Natural killer cell treated with Interleukin-12 subunit alpha and Interleukin-12 subunit beta and Interleukin-15 and Interleukin-18, amount 100 ng/mL, for 72 hours (primary cell): ENCODE data around the gene FAM169A. TPM values are rescaled to one million over a fixed set of nuclear protein-coding genes. Genes with fewer than 3 reads are reported as not detected.

Experiments
- ATAC-seq, 2 donors: fragments of 150-1000 bp; cut with Tn5 transposase in 1 of 2; sonication (Bioruptor Pico), chemical (Tn5 transposase) in 1 of 2; 2 replicates each; pipeline ENCODE4 v1.10.0; 2021
- DNase-seq: peaks from one replicate; pipeline ENCODE4 v3.0.0; 2022; ENCODE audit warnings: low spot score
- H3K27ac Mint-ChIP-seq, 2 donors: 1 replicate in 1 of 2; 2 replicates in 1 of 2; pipeline ENCODE4 v1.8.0; 2022; ENCODE audit warnings: mixed read lengths in 2 of 2, mild to moderate bottlenecking in 1 of 2, moderate library complexity in 1 of 2
- H3K27me3 Mint-ChIP-seq, 2 donors: 1 replicate in 1 of 2; 2 replicates in 1 of 2; pipeline ENCODE4 v1.8.0; 2022; ENCODE audit warnings: mixed read lengths in 2 of 2
- H3K36me3 Mint-ChIP-seq: one replicate; pipeline ENCODE4 v1.8.0; 2022; ENCODE audit warnings: mixed read lengths
- H3K4me1 Mint-ChIP-seq, 2 donors: 1 replicate in 1 of 2; 2 replicates in 1 of 2; pipeline ENCODE4 v1.8.0; 2022; ENCODE audit warnings: low read depth in 2 of 2, mixed read lengths in 2 of 2, mild to moderate bottlenecking in 1 of 2
- H3K4me3 Mint-ChIP-seq: one replicate; pipeline ENCODE4 v1.8.0; 2022; ENCODE audit warnings: mixed read lengths
- H3K9me3 Mint-ChIP-seq: 2 replicates; pipeline ENCODE4 v1.8.0; 2022; ENCODE audit warnings: mixed read lengths
- total RNA-seq, 2 donors: library from RNA; stranded (reverse); gene quantifications; one replicate each; pipeline ENCODE4 v1.2.3, GENCODE V29; 2022

Gene FAM169A
- total RNA-seq, 2 donors from 2014 or later: 7.9 to 13.4 TPM

DNA sequence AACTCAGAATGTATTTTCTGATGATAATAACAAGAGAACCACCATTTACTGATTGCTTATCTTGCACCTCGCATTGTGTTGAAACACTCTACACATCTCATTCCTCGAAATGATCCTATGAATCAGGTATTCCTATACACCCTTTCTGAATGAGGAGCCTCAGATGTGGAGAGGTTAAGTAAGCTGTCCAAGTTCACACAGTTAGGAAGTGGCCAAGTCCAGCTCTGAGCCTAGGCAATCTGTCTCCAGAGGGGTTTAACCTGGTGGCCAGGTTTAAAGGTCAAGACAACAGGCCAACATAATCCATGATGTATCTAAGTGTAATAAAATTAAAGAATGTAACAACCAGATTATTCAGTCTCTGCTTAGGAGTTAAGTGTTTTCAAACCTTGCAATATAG lies 12.9 kb downstream of the FAM169A start:
- H3K9me3 Mint-ChIP-seq: peaks cover 4% of the 10 kb centered on the region
- no peaks in the 10 kb centered on the region for H3K27me3 Mint-ChIP-seq
- ATAC-seq (no peak), DNase-seq (no peak)
- H3K4me3 Mint-ChIP-seq: no peak overlapping the region
- peak overlapping the region in 1 of 2 donors; percentile 94 for H3K27ac Mint-ChIP-seq
- peaks cover 9% of the 10 kb centered on the region for H3K36me3 Mint-ChIP-seq
- peaks cover 33 to 35% of the 10 kb centered on the region in 2 donors for H3K4me1 Mint-ChIP-seq

DNA sequence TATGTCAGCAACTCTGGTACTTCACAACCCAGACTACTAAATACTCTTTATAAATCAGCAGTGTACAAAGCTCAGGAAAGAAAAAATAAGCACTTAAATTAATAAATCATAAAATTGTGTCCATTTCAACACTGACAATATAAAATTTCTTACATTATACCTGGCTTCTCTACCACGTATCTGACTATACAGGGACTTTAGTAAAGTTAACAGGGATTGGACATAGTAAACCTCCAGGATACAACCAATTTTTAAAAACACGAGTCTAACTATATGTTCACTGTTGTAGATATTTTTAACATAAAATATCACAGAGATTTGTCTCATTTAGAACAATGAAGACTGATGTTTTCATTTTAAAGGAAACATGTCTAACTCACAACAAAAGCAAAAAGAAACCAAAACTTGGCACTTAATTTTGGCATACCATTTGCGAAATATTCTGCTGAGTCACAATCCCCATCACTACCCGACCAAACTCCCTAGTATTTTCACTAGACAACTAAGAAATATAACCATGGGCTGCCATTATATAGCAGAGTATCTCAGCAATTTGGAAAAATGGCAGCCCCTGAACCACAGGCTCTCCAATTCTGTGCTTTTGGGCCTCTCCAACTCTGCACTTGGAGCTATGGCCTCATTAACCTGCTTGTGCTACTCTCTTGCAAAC lies 14.4 kb downstream of the FAM169A start:
- Mint-ChIP-seq H3K27ac (peak overlapping the region; percentile 90 to 94), H3K9me3 (peaks cover 4% of the 10 kb centered on the region), H3K36me3 (peaks cover 9% of the 10 kb centered on the region), H3K4me3 (peak overlapping the region; percentile 75), H3K27me3 (no peaks in the 10 kb centered on the region), H3K4me1 (peaks cover 33 to 42% of the 10 kb centered on the region in 2 donors)
- ATAC-seq: peak; percentile 77 to 81
- no peak for DNase-seq

DNA sequence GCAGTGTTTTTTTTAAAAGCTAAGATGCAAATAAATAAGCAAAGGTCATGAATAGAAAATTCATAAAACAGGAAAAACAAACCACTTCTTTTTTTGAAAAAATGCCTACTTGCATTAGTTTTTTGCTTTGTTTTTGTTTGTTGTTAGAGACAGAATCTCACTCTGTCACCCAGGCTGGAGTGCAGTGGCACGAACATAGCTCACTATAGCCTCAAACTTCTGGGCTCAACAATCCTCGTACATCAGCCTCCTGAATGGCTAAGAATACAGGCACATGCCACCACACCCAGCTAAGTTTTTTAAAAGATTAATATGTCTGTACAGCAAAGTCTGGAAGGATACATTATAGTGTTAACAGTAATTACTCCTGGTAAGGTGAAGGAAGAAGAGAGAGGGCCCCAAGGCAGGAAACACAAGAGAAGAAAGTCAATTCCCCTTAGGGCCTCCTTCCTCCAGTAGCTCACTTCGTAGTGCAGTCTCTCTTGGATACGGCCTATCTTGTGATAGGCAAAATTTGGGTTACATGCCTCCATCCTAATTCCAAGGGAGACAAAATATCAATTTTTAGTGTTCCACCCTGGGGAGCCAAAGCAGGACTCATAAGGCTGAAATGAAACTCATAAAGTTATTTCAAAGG lies 15.3 kb downstream of the FAM169A start:
- ATAC-seq: peak in 1 of 2 donors; percentile 44
- Mint-ChIP-seq H3K27ac (peak overlapping the region; percentile 90 to 94), H3K4me3 (peak overlapping the region; percentile 75)

DNA sequence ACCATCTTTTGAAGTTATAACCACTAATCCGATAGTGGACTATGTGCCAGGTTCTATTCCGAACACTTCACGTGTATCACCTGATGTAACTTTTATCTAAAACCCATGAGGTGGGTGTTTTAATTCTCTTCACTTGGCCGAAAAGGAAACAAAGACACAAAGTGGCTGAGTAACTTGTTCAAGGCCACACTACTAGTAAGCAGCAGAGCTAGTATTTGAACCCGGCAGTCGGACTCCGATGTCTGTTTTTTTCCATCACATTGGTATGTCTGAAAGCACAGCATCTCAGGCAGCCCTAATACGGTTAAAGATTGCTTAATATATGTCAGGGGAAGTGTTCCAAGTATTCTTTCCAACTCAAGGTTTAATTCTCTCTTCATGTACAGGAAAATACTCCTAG lies 16.2 kb downstream of the FAM169A start:
- H3K4me1 Mint-ChIP-seq: peaks cover 27 to 37% of the 10 kb centered on the region in 2 donors
- H3K27me3 Mint-ChIP-seq: no peaks in the 10 kb centered on the region
- no peaks in the 10 kb centered on the region for H3K9me3 Mint-ChIP-seq
- ATAC-seq (no peak), DNase-seq (no peak)
- no peak overlapping the region for H3K4me3 Mint-ChIP-seq
- H3K27ac Mint-ChIP-seq: peak overlapping the region in 1 of 2 donors; percentile 90
- H3K36me3 Mint-ChIP-seq: no peaks in the 10 kb centered on the region

More for the DNA sequence above, 15.3 kb downstream of the FAM169A start:
- Mint-ChIP-seq H3K27me3 (no peaks in the 10 kb centered on the region), H3K9me3 (peaks cover 3% of the 10 kb centered on the region), H3K36me3 (peaks cover 6% of the 10 kb centered on the region), H3K4me1 (peaks cover 34 to 43% of the 10 kb centered on the region in 2 donors)
- no peak for DNase-seq

DNA sequence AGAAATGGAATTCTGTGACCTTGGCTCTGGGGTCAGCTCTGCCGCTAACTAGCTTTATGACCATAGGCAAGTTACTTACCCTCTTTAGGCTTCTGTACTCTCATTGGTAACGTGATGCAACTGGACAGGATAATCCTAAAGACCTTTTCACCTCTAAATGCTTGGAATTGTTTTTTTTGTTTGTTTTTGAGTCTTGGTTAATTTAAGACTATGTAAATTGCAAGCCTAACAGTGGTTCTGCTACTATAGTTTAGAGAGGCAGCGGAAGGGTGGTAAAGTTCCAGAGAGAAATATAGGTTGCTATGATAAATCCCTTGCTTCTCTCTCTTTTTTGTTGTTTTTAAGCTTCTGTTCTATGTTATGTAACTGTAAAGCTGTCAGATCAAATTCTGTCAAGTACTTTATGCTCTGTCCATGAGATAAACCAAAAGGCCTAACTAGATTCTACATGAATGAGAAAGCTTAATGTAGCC lies 17.6 kb downstream of the FAM169A start:
- no peak for ATAC-seq
- DNase-seq: no peak
- no peaks in the 10 kb centered on the region for H3K27me3 Mint-ChIP-seq
- no peak overlapping the region for H3K27ac Mint-ChIP-seq
- H3K36me3 Mint-ChIP-seq: no peaks in the 10 kb centered on the region
- H3K9me3 Mint-ChIP-seq: no peaks in the 10 kb centered on the region
- peaks cover 25 to 42% of the 10 kb centered on the region in 2 donors for H3K4me1 Mint-ChIP-seq
- no peak overlapping the region for H3K4me3 Mint-ChIP-seq

DNA sequence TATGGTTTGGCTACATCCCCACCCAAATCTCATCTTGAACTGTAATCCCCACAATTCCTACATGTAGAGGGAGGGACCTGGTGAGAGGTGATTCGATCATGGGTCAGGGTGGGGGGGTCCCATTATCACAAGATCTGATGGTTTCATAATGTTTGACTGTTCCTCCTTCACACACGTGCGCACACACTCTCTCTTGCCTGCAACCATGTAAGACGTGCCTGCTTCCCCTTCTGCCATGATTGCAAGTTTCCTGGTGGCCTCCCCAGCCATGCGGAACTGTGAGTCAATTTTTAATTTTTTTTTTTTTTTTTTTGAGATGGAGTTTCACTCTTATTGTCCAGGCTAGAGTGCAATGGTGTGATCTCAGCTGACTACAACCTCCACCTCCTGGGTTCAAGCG lies 27.0 kb downstream of the FAM169A start:
- Mint-ChIP-seq H3K27ac (no peak overlapping the region), H3K9me3 (no peaks in the 10 kb centered on the region), H3K4me3 (no peak overlapping the region), H3K27me3 (no peaks in the 10 kb centered on the region), H3K36me3 (no peaks in the 10 kb centered on the region), H3K4me1 (peaks cover 12 to 13% of the 10 kb centered on the region in 2 donors)
- ATAC-seq: no peak
- DNase-seq: no peak

DNA sequence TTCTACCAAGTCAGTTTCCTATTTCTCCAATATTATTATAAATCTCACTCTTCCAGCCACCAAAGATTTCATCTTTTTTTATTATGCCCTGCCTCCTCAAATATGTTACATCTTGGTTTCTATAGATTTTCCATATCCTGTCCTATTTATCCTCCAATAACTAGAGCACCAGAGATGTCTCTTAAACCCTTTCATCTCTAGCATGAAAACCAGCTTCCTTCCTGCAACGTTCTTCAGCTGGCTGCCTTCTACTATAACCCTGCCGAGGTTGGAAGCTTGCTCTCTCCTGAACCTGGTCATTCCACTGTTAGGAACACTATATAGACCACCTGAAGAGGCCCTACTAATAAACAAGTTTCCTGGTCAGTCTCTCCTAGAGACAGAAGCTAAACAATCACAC lies 27.9 kb downstream of the FAM169A start:
- peaks cover 5 to 7% of the 10 kb centered on the region in 2 donors for H3K4me1 Mint-ChIP-seq
- H3K36me3 Mint-ChIP-seq: no peaks in the 10 kb centered on the region
- H3K27me3 Mint-ChIP-seq: no peaks in the 10 kb centered on the region
- ATAC-seq: no peak
- H3K9me3 Mint-ChIP-seq: no peaks in the 10 kb centered on the region
- no peak overlapping the region for H3K27ac Mint-ChIP-seq
- no peak for DNase-seq
- H3K4me3 Mint-ChIP-seq: no peak overlapping the region

DNA sequence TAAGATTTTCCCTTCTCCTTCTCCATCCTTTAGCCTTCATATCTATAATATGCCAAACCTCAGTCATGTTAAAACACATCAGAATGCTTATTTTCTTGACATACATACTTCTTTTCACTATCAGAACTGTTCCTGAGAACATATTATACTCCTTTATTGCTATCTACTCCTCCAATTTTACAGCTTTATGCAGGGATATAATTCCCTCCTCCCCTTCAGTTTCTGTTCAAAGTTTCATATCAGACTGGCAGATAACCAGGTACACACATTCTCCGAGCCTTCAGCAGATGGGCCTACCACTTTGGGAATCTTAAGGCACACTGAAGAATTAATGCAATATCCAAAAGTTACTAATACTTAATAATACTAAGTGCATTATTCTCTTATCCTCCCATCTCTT lies 29.1 kb downstream of the FAM169A start:
- Mint-ChIP-seq H3K4me3 (no peak overlapping the region), H3K4me1 (peaks cover 0 to 3% of the 10 kb centered on the region in 2 donors), H3K27ac (no peak overlapping the region), H3K9me3 (no peaks in the 10 kb centered on the region), H3K27me3 (no peaks in the 10 kb centered on the region), H3K36me3 (no peaks in the 10 kb centered on the region)
- no peak for ATAC-seq
- no peak for DNase-seq

DNA sequence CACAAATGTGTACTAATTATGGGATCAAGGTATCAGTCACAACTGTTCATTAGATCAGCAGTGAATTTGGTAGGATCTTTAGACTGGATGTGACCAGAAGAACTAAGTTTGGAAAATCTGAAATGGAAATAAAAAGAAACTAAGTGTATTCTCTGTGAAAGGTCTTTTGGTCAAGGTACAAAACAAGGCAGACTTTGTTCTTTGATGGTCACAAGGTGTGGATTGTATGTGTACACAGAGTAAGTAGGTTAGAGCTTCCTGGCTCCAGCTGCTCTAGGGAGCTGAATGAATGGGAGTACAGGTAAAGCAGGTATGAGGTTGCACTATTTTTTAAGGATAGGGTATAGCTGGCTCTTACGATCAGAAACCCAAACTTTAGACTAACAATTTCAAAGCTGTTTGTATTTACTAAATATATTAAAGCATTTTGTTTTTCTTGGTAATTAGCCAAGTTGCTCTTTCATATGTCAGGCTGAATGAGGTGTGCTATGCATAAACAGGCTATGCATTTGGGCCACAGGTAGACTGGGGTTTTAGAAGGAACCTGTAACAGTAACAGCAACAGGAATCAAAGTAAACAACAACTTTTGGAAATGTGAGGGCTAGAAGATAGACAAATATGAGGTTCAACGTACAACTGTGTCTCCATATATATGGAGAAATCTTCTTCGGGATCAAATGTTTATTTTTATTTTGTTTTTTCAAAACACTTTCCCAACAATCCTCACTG lies 32.5 kb downstream of the FAM169A start:
- DNase-seq (no peak), ATAC-seq (no peak)
- Mint-ChIP-seq H3K27ac (no peak overlapping the region), H3K4me3 (no peak overlapping the region), H3K36me3 (no peaks in the 10 kb centered on the region), H3K4me1 (peaks cover 6 to 7% of the 10 kb centered on the region in 2 donors), H3K9me3 (no peaks in the 10 kb centered on the region), H3K27me3 (no peaks in the 10 kb centered on the region)

DNA sequence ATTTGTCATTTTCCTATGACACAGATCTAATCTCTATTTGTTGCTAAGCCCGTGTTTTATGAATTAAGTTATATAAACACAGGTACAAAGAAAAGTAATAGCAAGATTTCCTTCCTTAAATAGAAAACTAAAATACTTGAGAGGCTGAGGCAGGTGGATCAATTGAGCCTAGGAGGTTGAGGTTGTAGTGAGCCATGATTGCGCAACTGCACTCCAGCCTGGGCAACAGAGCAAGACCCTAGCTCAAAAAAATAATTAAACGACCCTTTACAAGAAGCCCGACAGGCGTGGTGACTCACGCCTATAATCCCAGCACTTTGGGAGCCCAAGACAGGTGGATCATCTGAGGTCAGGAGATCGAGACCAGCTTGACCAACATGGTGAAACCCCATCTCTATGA lies 36.8 kb downstream of the FAM169A start:
- H3K4me3 Mint-ChIP-seq: no peak overlapping the region

DNA sequence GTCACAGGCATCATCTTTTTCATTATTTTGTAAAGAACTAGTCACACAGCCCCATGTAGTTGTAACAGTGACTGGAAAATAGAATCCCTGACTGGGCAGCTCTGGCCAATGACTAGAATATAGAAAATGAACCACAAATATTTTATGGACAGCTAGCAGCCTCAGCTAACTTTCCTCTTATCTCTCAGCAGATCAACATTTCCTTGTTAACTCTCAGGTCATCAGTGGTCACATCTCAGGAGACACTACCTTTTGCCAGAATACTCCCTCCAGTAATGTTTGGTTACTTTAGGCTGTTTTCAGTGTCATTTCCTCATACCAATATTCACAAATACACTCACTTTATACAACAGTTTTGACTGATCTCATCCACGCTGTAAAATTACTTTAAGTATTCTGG lies 43.9 kb downstream of the FAM169A start:
- Mint-ChIP-seq H3K4me3 (no peak overlapping the region), H3K9me3 (no peaks in the 10 kb centered on the region), H3K27ac (no peak overlapping the region), H3K27me3 (no peaks in the 10 kb centered on the region), H3K36me3 (peaks cover 4% of the 10 kb centered on the region), H3K4me1 (peaks cover 10 to 29% of the 10 kb centered on the region in 2 donors)
- ATAC-seq (no peak), DNase-seq (no peak)

More for the DNA sequence above, 36.8 kb downstream of the FAM169A start:
- Mint-ChIP-seq H3K4me1 (peaks cover 6 to 19% of the 10 kb centered on the region in 2 donors), H3K27ac (no peak overlapping the region), H3K9me3 (no peaks in the 10 kb centered on the region), H3K27me3 (no peaks in the 10 kb centered on the region), H3K36me3 (peaks cover 4% of the 10 kb centered on the region)
- DNase-seq (no peak), ATAC-seq (no peak)

DNA sequence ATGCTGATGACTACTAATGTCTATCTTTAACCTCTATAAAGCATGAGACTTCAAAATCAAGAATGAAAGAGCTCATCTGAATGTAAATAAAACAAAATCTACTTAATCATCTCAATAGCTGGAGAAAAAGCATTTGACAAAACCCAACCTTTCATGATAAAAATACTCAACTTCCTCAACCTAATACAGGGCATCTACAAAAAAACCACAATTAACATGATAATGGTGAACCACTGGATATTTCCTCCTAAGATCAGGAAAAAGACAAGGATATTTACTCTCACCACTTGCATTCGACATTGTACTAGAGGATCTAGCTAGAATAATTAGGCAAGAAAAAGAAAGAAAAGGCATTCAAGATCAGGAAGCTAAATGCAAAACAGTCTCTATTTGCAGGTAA lies 49.3 kb downstream of the FAM169A start:
- ATAC-seq (no peak), DNase-seq (no peak)
- Mint-ChIP-seq H3K9me3 (no peaks in the 10 kb centered on the region), H3K27ac (peak overlapping the region in 1 of 2 donors; percentile 3), H3K27me3 (no peaks in the 10 kb centered on the region), H3K4me1 (peaks cover 20 to 34% of the 10 kb centered on the region in 2 donors), H3K4me3 (no peak overlapping the region), H3K36me3 (no peaks in the 10 kb centered on the region)

DNA sequence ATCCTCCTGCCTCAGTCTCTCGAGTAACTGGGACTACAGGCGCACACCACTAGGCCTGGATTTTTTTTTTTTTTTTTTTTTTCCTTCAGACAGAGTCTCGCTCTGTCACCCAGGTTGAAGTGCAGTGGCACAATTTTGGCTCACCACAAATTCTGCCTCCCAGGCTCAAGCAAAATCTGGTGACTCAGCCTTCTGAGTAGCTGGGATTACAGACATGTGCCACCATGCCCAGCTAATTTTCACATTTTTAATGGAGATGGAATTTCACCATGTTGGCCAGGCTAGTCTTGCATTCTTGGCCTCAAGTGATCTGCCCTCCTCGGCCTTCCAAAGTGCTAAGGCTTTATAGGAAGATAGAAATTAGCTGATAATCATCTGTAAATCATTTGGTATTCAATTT lies 55.3 kb downstream of the FAM169A start:
- no peak overlapping the region for H3K4me3 Mint-ChIP-seq
- ATAC-seq: no peak
- peaks cover 1 to 4% of the 10 kb centered on the region in 2 donors for H3K4me1 Mint-ChIP-seq
- no peak for DNase-seq
- H3K27ac Mint-ChIP-seq: no peak overlapping the region
- no peaks in the 10 kb centered on the region for H3K27me3 Mint-ChIP-seq
- no peaks in the 10 kb centered on the region for H3K9me3 Mint-ChIP-seq
- H3K36me3 Mint-ChIP-seq: no peaks in the 10 kb centered on the region

DNA sequence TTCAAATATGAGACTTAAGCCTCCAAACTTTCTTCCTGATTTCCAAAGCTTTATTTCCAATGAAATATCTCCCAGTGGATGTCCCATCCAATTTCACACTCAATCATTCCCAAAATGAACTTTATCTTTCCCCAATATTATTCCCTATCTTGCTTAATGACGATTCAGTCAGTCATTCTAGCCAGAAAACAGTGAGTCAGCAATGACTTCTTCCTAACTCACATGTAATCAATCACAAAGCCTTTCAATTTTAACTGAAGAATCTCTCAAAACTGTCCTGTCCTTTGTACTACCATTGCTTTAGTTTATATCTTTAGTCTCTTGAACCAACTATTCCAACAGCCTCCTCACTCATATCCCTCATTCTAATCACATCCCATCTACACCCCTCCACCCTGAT lies 64.2 kb downstream of the FAM169A start:
- H3K27ac Mint-ChIP-seq: no peak overlapping the region
- ATAC-seq (no peak), DNase-seq (no peak)
- H3K36me3 Mint-ChIP-seq: no peaks in the 10 kb centered on the region
- no peaks in the 10 kb centered on the region for H3K4me1 Mint-ChIP-seq
- no peaks in the 10 kb centered on the region for H3K27me3 Mint-ChIP-seq
- no peak overlapping the region for H3K4me3 Mint-ChIP-seq
- no peaks in the 10 kb centered on the region for H3K9me3 Mint-ChIP-seq
